ENCODE data around the gene GPR176. TPM values are rescaled to one million over a fixed set of nuclear protein-coding genes. Genes with fewer than 3 reads are reported as not detected.
A peak's percentile ranks its signal among the peaks of the same experiment; 100 is the strongest.

Gene GPR176
- polyA plus RNA-seq, 3 donors, result 0.08 to 0.18 TPM; not detected in 1

GRCh38 chr15:39784125-39784524 lies 135.9 kb downstream of the GPR176 start:
- Histone ChIP-seq H3K27ac (ENCODE audit: low read depth in 1 of 2, low read length in 2 of 2) (no peak overlapping the region), H3K4me1 (ENCODE audit: control insufficient read depth in 1 of 2, insufficient read depth in 2 of 2, low read length in 2 of 2) (peaks cover 17 to 20% of the 10 kb centered on the region in 2 donors), H3K9ac (ENCODE audit: insufficient read depth, low read length, poor library complexity, severe bottlenecking) (no peak overlapping the region), H2AFZ (ENCODE audit: insufficient read depth, low read depth, low read length, poor library complexity, severe bottlenecking) (peak overlapping the region; percentile 92), H3K36me3 (replicated peaks in 1 of 2; ENCODE audit: control insufficient read depth in 1 of 2, insufficient read depth in 2 of 2, low read length in 2 of 2) (no peaks in the 10 kb centered on the region), H4K20me1 (ENCODE audit: insufficient read depth, low read length) (no peaks in the 10 kb centered on the region), H3K4me2 (replicated peaks; ENCODE audit: extremely low read depth, low read length, poor library complexity, severe bottlenecking) (peak overlapping the region; percentile 72), H3K4me3 (replicated peaks in 1 of 3; ENCODE audit: low read depth in 2 of 3, low read length in 3 of 3) (no peak overlapping the region), H3K9me3 (replicated peaks in 1 of 2; ENCODE audit: control insufficient read depth in 1 of 2, insufficient read depth in 1 of 2, low read length in 2 of 2) (no peaks in the 10 kb centered on the region), H3K79me2 (ENCODE audit: insufficient read depth, low read length) (peaks cover 12% of the 10 kb centered on the region), H3K27me3 (ENCODE audit: control insufficient read depth in 2 of 2, insufficient read depth in 2 of 2, low read length in 2 of 2) (no peaks in the 10 kb centered on the region)
- WGBS (ENCODE audit: insufficient coverage), result 0% methylated on average over 1 of the region's 4 CpGs
- TF ChIP-seq, protein P1, sequence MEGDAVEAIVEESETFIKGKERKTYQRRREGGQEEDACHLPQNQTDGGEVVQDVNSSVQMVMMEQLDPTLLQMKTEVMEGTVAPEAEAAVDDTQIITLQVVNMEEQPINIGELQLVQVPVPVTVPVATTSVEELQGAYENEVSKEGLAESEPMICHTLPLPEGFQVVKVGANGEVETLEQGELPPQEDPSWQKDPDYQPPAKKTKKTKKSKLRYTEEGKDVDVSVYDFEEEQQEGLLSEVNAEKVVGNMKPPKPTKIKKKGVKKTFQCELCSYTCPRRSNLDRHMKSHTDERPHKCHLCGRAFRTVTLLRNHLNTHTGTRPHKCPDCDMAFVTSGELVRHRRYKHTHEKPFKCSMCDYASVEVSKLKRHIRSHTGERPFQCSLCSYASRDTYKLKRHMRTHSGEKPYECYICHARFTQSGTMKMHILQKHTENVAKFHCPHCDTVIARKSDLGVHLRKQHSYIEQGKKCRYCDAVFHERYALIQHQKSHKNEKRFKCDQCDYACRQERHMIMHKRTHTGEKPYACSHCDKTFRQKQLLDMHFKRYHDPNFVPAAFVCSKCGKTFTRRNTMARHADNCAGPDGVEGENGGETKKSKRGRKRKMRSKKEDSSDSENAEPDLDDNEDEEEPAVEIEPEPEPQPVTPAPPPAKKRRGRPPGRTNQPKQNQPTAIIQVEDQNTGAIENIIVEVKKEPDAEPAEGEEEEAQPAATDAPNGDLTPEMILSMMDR (IDR thresholded peaks at IDR 0.05), result no peak
- DNase-seq, result no peak
- Mint-ChIP-seq H3K27me3 (ENCODE audit: low read depth in 3 of 3) (no peaks in the 10 kb centered on the region), H3K9me3 (peaks cover 0 to 1% (median 0%) of the 10 kb centered on the region in 7 donors), H3K36me3 (peaks cover 2 to 3% of the 10 kb centered on the region in 2 donors), H3K4me3 (no peak overlapping the region), H3K27ac (peak overlapping the region in 1 of 7 donors; percentile 88), H3K4me1 (peaks cover 27% of the 10 kb centered on the region)
- intact Hi-C loops (cut with micrococcal nuclease), result loop anchor here (10.0 kb wide), 5 partner anchors 151 to 491 kb away; partner anchors contain the start of genes BMF (in 1 of the 2), BUB1B (in 1 of the 2) and EIF2AK4 (in 1 of the 2)

- H3K27ac Mint-ChIP-seq, result peak overlapping the region; percentile 87 to 96 (median 92)
- no peak for DNase-seq
- Histone ChIP-seq H3K36me3 (replicated peaks in 1 of 2; ENCODE audit: control insufficient read depth in 1 of 2, insufficient read depth in 2 of 2, low read length in 2 of 2) (no peaks in the 10 kb centered on the region), H3K79me2 (ENCODE audit: insufficient read depth, low read length) (peaks cover 12% of the 10 kb centered on the region), H3K4me1 (ENCODE audit: control insufficient read depth in 1 of 2, insufficient read depth in 2 of 2, low read length in 2 of 2) (peaks cover 17 to 20% of the 10 kb centered on the region in 2 donors), H3K9me3 (replicated peaks in 1 of 2; ENCODE audit: control insufficient read depth in 1 of 2, insufficient read depth in 1 of 2, low read length in 2 of 2) (no peaks in the 10 kb centered on the region), H3K4me2 (replicated peaks; ENCODE audit: extremely low read depth, low read length, poor library complexity, severe bottlenecking) (peak overlapping the region; percentile 72), H3K27ac (ENCODE audit: low read depth in 1 of 2, low read length in 2 of 2) (peak overlapping the region in 1 of 2 donors; percentile 83), H4K20me1 (ENCODE audit: insufficient read depth, low read length) (no peaks in the 10 kb centered on the region), H3K27me3 (ENCODE audit: control insufficient read depth in 2 of 2, insufficient read depth in 2 of 2, low read length in 2 of 2) (no peaks in the 10 kb centered on the region), H2AFZ (ENCODE audit: insufficient read depth, low read depth, low read length, poor library complexity, severe bottlenecking) (peak overlapping the region; percentile 92), H3K4me3 (replicated peaks in 1 of 3; ENCODE audit: low read depth in 2 of 3, low read length in 3 of 3) (peak overlapping the region; percentile 81 to 91 (median 89)), H3K9ac (ENCODE audit: insufficient read depth, low read length, poor library complexity, severe bottlenecking) (peak overlapping the region; percentile 65)
- 3% methylated on average over 7 of the region's 10 CpGs for WGBS (ENCODE audit: insufficient coverage)
- H3K9me3 Mint-ChIP-seq, result peaks cover 0 to 1% (median 0%) of the 10 kb centered on the region in 7 donors
- intact Hi-C loops (cut with micrococcal nuclease), result loop anchor here (10.0 kb wide), 5 partner anchors 151 to 491 kb away; partner anchors contain the start of genes BMF (in 1 of the 2), BUB1B (in 1 of the 2) and EIF2AK4 (in 1 of the 2)
- TF ChIP-seq, protein P1 (IDR thresholded peaks at IDR 0.05), result no peak
- no peaks in the 10 kb centered on the region for H3K27me3 Mint-ChIP-seq (ENCODE audit: low read depth in 3 of 3)
- peak overlapping the region; percentile 94 for H3K4me3 Mint-ChIP-seq
- H3K4me1 Mint-ChIP-seq, result peaks cover 27% of the 10 kb centered on the region
- peaks cover 0 to 3% of the 10 kb centered on the region in 2 donors for H3K36me3 Mint-ChIP-seq
These were observed 136.7 kb downstream of the GPR176 start for GRCh38 chr15:39783244-39783820.
